VCaP (cell line): ENCODE results near the gene TRIM54.

ENCODE experiments used
- H3K27ac ChIP-seq: fragments of 450-650 bp; 2 replicates; pipeline ENCODE4 v1.5.1; 2017
- CTCF ChIP-seq: fragments of 450-650 bp; conservative IDR thresholded peaks from 2 replicates; pipeline ENCODE4 v1.5.1; 2017; ENCODE audit warnings: mild to moderate bottlenecking, moderate library complexity

Gene TRIM54

GRCh38 chr2:27261241-27261925 is 20.8 kb upstream of the TRIM54 start:
- no peak overlapping the region for H3K27ac ChIP-seq
- no peak for TF ChIP-seq CTCF

GRCh38 chr2:27261926-27262298 is 20.3 kb upstream of the TRIM54 start:
- no peak for TF ChIP-seq CTCF
- H3K27ac ChIP-seq = no peak overlapping the region

- no peak within 1 kb of the TSS; the same call in 1 of the 2 replicates for H3K27ac ChIP-seq
Measured at GRCh38 chr2:27262379-27263286, 19.6 kb upstream of the TRIM54 start, which contains the start of gene SLC30A3. Gene SLC30A3 (minus strand): TSS chr2:27263047. CDS start chr2:27262906, 141 bp downstream.

GRCh38 chr2:27263287-27264252 is 18.7 kb upstream of the TRIM54 start:
- no peak overlapping the region; the same call in 1 of the 2 replicates for H3K27ac ChIP-seq
- no peak for TF ChIP-seq CTCF

More at GRCh38 chr2:27262379-27263286, 19.6 kb upstream of the TRIM54 start, which contains the start of gene SLC30A3:
- no peak for TF ChIP-seq CTCF

GRCh38 chr2:27264253-27264752 is 17.9 kb upstream of the TRIM54 start:
- TF ChIP-seq CTCF = no peak
- peak overlapping the region; percentile 24; the same call in 1 of the 2 replicates for H3K27ac ChIP-seq

- H3K27ac ChIP-seq = peak overlapping the region; percentile 24; the same call in 1 of the 2 replicates
- peak; percentile 80 for TF ChIP-seq CTCF
Measured at GRCh38 chr2:27264753-27265535, 17.3 kb upstream of the TRIM54 start.
